Measurements from ENCODE around the gene CFAP92. TPM values are rescaled to one million over a fixed set of nuclear protein-coding genes. Genes with fewer than 3 reads are reported as not detected.

Gene CFAP92
- total RNA-seq, 1 donor from 2014 or later = 3.7 TPM

DNA sequence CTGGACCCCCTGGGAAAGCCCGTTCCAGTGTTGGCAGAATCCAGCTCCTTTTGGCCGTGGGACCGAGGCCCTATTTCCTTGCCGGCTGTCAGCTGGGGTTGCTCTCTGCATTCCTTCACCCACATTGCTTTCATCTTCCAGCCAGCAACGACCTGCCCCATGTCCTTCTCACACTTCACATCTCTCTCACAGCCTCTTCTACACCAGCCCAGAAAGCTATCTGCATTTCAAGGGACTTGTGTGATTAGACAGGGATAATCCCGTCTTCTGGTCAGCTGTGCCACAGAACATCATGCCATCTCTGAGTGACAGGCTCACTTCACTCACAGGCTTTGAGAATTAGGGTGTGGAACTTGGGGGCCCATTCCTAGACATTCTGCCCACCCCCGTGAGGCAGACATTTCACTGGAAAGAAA, 23.6 kb upstream of the CFAP92 start:
- TF ChIP-seq, protein P1, sequence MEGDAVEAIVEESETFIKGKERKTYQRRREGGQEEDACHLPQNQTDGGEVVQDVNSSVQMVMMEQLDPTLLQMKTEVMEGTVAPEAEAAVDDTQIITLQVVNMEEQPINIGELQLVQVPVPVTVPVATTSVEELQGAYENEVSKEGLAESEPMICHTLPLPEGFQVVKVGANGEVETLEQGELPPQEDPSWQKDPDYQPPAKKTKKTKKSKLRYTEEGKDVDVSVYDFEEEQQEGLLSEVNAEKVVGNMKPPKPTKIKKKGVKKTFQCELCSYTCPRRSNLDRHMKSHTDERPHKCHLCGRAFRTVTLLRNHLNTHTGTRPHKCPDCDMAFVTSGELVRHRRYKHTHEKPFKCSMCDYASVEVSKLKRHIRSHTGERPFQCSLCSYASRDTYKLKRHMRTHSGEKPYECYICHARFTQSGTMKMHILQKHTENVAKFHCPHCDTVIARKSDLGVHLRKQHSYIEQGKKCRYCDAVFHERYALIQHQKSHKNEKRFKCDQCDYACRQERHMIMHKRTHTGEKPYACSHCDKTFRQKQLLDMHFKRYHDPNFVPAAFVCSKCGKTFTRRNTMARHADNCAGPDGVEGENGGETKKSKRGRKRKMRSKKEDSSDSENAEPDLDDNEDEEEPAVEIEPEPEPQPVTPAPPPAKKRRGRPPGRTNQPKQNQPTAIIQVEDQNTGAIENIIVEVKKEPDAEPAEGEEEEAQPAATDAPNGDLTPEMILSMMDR (IDR thresholded peaks at IDR 0.05; ENCODE audit: unreplicated experiment) = no peak
- Mint-ChIP-seq H3K27ac (ENCODE audit: unreplicated experiment) (peak overlapping the region; percentile 100), H3K4me1 (ENCODE audit: unreplicated experiment) (peaks cover 65% of the 10 kb centered on the region), H3K27me3 (ENCODE audit: unreplicated experiment) (peaks cover 6% of the 10 kb centered on the region), H3K4me3 (ENCODE audit: unreplicated experiment) (peak overlapping the region; percentile 58), H3K36me3 (ENCODE audit: low read depth, unreplicated experiment) (peaks cover 38% of the 10 kb centered on the region), H3K9me3 (ENCODE audit: unreplicated experiment) (no peaks in the 10 kb centered on the region)
- no peak for DNase-seq (ENCODE audit: low spot score)

DNA sequence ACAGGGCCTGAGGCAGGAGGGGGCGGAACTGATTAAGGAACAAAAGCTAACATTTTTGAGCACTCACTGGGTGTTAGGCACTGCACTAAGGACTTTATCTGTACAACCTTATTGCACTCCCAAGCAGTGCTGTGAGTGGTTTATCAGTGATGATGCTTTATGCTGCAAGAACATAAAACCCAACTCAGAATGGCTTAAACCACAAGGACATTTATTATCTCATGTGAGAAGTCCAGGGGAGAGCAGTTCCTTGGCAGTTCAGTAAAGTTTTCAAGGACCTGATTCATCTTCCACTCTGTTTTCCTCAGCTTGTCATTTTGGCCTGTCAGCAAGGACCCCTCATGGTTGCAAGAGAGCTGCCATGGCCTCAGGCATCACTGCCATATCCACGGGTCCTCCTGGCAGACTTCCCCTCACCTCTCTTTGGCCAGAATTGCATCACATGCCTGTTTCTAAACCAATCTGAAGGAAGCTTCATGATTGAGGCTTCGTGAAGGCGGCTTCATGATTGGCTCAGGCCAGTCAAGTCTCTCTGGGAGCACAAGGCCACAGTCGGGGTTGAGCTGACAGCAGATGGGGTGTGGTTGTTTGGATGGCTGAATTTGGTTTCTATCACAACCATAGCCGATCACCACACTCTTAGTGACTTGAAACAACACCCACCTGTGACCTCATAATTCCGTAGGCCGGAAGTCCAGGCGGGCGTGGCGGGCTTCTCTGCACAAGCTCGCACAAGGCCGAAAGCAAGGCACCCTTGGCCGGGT, 23.0 kb upstream of the CFAP92 start:
- peaks cover 6% of the 10 kb centered on the region for H3K27me3 Mint-ChIP-seq (ENCODE audit: unreplicated experiment)
- H3K4me1 Mint-ChIP-seq (ENCODE audit: unreplicated experiment) = peaks cover 64% of the 10 kb centered on the region
- H3K4me3 Mint-ChIP-seq (ENCODE audit: unreplicated experiment) = no peak overlapping the region
- peak overlapping the region; percentile 100 for H3K27ac Mint-ChIP-seq (ENCODE audit: unreplicated experiment)
- H3K9me3 Mint-ChIP-seq (ENCODE audit: unreplicated experiment) = no peaks in the 10 kb centered on the region
- H3K36me3 Mint-ChIP-seq (ENCODE audit: low read depth, unreplicated experiment) = peaks cover 36% of the 10 kb centered on the region
- no peak for DNase-seq (ENCODE audit: low spot score)
- TF ChIP-seq, protein P1 (IDR thresholded peaks at IDR 0.05; ENCODE audit: unreplicated experiment) = no peak

DNA sequence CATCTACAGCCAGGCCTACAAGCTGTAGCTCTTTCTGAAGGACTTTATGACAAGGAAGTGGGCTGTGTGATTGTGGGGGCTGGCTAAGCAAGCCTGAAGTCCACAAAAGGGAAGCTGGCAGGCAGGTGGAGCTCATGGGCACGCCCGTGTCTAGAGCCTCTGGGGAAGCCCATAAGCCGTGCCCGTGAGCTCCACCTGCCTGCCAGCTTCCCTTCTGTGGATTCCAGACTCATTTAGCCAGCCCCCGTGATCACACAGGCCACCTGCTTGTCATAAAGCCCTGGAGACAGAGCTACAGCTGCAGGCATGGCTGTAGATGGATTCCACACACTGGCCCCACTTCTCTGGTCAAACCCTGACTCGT, 22.5 kb upstream of the CFAP92 start:
- TF ChIP-seq, protein P1 (IDR thresholded peaks at IDR 0.05; ENCODE audit: unreplicated experiment) = no peak
- peaks cover 32% of the 10 kb centered on the region for H3K36me3 Mint-ChIP-seq (ENCODE audit: low read depth, unreplicated experiment)
- no peak for DNase-seq (ENCODE audit: low spot score)
- H3K4me3 Mint-ChIP-seq (ENCODE audit: unreplicated experiment) = no peak overlapping the region
- H3K27ac Mint-ChIP-seq (ENCODE audit: unreplicated experiment) = peak overlapping the region; percentile 100
- H3K4me1 Mint-ChIP-seq (ENCODE audit: unreplicated experiment) = peaks cover 61% of the 10 kb centered on the region
- H3K9me3 Mint-ChIP-seq (ENCODE audit: unreplicated experiment) = no peaks in the 10 kb centered on the region
- H3K27me3 Mint-ChIP-seq (ENCODE audit: unreplicated experiment) = peaks cover 6% of the 10 kb centered on the region

DNA sequence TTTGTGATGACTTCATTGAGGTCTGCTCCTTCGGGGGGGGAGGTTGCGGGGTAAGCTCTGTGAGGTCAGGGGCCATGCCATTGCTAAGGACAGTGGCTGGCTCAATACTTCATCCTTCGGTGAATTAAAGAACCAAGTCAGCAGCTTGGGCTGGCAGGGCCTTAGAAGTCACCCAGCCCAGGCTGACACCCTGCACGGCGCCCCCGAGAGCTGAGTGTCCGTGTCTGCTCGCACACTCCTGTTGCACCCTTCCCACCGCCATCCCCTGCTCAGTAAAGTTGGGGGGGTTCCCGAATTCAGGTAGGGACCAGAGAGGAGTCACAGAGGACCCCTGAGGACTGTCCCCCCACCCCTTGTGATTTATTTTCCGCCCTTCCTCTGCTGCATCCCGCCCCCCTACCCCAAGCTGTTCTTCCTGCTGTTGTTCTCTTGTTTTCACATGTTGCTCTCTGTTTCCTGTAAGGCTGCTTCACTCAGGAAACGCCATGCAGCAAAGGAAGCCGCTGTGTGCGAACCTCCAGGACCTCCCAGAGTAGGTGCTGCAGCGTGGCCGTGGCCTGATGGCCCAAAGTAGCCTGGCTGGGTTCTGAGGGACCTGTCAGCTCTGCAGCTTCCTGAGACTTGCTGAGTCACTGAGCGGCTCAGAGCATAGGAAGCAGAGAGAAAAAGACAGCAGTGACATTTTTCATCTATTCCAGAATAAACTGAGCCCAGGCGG, 21.7 kb upstream of the CFAP92 start:
- peak overlapping the region; percentile 100 for H3K27ac Mint-ChIP-seq (ENCODE audit: unreplicated experiment)

More for the DNA sequence above, 21.7 kb upstream of the CFAP92 start:
- H3K9me3 Mint-ChIP-seq (ENCODE audit: unreplicated experiment) = no peaks in the 10 kb centered on the region
- peaks cover 32% of the 10 kb centered on the region for H3K36me3 Mint-ChIP-seq (ENCODE audit: low read depth, unreplicated experiment)
- peak overlapping the region; percentile 62 for H3K4me3 Mint-ChIP-seq (ENCODE audit: unreplicated experiment)
- peak; percentile 71 for DNase-seq (ENCODE audit: low spot score)
- TF ChIP-seq, protein P1 (IDR thresholded peaks at IDR 0.05; ENCODE audit: unreplicated experiment) = no peak
- peaks cover 63% of the 10 kb centered on the region for H3K4me1 Mint-ChIP-seq (ENCODE audit: unreplicated experiment)
- peaks cover 6% of the 10 kb centered on the region for H3K27me3 Mint-ChIP-seq (ENCODE audit: unreplicated experiment)

All from endothelial cell (in vitro differentiated cells).